GM12801 (cell line): ENCODE results near the gene ARHGAP24.

Experiments
- TF ChIP-seq, protein P1 (sequence below): IDR thresholded peaks from one replicate; pipeline ENCODE4 v1.5.1; 2011; ENCODE audit warnings: control low read depth; ENCODE audit not compliant: insufficient read length; ENCODE audit errors: extremely low read depth

Gene ARHGAP24

DNA sequence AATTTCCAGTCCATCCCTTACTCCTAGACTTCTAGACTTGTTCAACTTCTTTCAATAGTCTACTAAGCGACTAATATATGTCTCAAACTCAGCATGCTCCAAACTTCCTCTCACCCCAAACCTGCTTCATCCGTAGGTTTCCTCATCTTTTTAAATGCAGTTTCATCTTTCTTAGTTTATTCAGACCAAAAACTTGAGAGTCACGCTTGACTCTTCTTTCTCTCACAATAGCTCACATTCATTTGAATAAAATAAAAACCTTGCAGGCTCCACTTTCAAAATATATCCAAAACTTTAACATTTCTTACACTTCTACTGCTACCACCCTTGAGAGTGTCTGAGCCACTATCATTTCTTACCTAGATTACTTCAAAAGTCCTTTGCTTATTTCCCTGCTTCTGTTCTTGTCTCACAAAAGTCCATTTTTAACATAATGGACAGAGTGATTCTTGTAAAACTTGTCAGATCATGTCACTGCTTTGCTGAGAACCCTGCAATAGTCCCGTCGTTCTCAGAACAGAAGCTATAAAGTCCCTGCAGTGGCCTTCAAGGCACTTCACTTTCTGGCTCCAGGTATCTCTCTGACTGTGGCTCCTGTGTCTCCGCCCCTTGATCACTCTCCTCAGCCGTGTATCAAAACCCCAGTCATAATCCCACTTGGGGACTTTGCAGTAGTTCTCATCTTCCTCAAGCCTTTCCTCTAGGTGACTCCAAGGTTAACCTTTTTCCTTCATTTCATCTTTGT lies 167.6 kb downstream of the ARHGAP24 start:
- TF ChIP-seq, protein P1, sequence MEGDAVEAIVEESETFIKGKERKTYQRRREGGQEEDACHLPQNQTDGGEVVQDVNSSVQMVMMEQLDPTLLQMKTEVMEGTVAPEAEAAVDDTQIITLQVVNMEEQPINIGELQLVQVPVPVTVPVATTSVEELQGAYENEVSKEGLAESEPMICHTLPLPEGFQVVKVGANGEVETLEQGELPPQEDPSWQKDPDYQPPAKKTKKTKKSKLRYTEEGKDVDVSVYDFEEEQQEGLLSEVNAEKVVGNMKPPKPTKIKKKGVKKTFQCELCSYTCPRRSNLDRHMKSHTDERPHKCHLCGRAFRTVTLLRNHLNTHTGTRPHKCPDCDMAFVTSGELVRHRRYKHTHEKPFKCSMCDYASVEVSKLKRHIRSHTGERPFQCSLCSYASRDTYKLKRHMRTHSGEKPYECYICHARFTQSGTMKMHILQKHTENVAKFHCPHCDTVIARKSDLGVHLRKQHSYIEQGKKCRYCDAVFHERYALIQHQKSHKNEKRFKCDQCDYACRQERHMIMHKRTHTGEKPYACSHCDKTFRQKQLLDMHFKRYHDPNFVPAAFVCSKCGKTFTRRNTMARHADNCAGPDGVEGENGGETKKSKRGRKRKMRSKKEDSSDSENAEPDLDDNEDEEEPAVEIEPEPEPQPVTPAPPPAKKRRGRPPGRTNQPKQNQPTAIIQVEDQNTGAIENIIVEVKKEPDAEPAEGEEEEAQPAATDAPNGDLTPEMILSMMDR: no peak

DNA sequence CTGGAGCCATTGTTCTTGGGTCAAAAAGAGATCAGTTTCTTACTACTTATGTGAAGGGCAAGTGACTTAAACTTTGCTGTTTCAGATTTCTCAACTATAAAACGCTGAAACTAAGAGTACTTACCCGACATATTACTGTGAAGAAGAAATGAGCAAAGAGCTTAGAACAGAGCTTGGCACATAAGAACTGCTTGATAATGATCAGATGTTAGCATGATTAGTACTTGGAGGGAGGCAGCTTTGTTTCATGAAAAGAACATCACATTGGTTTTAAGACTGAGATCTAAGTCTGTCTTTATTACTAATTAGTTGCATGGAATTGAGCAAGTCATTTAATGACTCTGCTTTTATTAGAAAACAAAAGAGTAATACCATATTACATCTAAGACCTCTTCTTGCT lies 169.1 kb downstream of the ARHGAP24 start:
- TF ChIP-seq, protein P1: no peak

DNA sequence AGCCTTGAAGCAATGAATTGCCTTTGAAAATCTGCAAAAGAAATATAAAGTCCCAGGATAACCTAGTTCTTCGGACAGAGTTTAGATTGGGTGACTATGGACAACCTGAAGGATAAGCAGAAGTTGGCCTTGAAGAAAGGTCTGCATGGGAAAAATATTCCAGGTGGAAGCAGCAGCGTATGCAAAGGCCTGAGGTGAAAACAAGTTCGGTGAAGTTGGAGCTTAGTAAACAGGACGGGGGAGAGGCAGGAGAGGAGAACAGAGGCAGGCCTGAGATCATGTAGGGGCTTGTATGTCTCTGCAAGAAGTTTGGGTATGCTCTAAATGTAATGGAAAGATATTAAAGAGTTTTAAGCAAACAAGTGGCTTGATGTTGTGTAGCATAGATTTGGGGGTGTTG lies 176.0 kb downstream of the ARHGAP24 start:
- TF ChIP-seq, protein P1: no peak

DNA sequence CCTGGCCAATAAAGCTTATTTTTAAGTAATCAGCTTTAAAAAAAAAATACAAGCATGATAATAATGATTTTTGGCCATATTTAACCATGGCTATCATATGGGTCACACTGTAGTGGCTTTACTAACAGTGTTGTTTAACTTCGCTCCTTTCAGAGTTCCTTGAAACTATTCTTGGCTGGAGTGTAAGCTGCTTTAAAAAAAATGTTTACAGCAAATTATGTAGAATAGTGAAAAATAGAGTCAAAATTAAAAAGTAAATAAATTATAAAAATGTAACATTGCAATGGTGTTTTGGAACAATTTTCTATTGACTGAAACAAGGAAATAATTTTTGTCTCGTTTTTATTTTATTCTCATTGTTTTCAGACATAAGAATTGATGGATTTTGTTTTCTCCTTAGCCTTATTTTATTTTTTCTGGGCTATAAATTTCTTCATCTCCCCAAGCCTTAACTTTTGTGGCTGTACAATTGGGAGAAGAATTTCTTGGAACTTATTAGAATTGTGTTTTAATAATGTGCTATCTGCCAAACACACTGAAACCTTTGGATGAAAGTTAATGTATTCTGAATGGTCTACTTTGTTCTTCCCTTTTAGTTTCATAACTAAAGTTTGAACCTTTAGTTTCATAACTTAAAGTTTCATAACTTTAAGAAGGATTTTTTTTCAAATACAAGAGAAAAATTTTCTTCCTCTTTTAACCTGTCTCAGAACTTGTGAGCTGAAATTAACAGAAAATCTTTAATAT lies 182.0 kb downstream of the ARHGAP24 start:
- TF ChIP-seq, protein P1: no peak

DNA sequence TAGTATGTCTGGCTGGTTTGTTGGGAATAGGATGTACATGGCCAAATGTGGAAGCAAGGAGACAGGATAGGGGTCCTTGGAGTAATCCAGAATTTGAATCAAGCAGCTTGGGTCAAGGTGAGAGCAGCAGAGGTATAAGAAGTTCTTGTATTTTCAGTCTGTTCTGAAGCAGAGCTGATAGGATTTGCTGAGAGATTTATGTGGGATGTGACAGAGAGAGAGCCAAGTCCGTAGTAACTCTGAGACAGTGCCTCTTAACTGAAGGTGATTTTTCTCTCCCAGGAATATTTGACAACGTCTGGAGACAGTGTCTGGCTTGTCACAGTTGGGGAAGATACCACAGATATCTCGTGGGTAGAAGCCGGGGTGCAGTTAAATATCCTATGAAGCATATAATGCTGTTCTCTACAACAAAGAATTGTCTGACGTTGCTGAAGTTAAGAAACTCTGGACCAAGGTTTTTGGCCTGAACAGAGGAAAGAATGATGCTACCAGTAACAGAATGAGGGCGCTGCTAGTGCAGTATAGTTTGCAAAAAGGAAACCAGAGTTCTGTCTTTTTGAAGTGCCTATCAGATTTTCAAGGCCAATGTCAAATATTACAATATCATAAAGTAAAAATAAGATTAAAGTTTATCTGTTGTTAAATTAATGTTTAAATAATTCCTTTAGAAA lies 184.0 kb downstream of the ARHGAP24 start:
- TF ChIP-seq, protein P1: no peak

DNA sequence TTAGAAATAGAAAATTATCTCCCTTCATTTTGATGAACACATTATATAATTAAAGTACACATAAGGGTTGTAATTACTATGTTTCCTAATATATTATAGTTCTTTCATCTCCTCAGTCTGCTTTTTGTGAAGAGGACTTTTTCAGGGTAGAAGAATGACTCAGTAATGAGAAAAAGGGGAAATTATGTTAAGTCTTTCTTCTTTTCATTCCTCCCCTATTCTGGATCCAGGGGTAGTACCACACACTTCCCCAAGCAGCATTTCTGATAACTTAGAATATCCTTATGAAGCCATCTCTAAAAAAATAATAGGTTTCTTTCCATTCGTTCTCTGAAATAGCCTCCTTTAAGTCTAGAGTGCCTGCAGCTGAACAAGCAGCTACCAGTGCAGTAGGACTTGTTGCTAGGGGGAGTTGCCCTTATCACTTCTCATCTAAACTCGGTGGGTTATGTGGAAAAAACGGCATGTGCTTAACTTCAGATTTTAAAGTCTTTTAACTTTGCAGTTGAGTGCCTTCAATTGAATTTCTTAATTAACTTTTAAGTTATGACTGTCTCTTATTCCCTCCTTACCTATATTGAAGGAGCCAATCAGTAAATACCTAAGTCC lies 184.8 kb downstream of the ARHGAP24 start:
- TF ChIP-seq, protein P1: no peak

DNA sequence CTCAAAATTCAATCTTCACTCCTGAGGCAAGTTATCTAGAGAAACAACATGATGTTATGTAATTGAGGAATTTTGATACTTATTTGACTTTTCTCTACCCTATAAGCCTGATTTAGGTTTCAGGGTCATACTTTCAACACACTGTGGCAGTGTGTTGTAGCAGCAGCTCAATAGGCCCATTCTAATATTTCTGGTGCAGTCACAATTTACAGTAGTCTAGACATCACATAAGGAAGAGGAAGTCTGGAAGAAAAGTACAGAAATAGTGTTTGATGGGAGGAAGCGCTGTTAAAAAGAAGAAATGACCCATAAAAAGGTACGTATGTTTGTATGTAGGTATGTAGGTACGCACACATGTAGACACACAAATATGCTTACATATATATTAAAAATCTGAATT lies 194.3 kb downstream of the ARHGAP24 start:
- TF ChIP-seq, protein P1: no peak
